SW 1271 (cell line): Measurements from ENCODE around the gene GUCY1B1.

Experiments
- DNase-seq, 2 experiments: peaks; one replicate each; lab custom pipeline; 2025; lab: John Stamatoyannopoulos, UW

GUCY1B1 gene

DNA sequence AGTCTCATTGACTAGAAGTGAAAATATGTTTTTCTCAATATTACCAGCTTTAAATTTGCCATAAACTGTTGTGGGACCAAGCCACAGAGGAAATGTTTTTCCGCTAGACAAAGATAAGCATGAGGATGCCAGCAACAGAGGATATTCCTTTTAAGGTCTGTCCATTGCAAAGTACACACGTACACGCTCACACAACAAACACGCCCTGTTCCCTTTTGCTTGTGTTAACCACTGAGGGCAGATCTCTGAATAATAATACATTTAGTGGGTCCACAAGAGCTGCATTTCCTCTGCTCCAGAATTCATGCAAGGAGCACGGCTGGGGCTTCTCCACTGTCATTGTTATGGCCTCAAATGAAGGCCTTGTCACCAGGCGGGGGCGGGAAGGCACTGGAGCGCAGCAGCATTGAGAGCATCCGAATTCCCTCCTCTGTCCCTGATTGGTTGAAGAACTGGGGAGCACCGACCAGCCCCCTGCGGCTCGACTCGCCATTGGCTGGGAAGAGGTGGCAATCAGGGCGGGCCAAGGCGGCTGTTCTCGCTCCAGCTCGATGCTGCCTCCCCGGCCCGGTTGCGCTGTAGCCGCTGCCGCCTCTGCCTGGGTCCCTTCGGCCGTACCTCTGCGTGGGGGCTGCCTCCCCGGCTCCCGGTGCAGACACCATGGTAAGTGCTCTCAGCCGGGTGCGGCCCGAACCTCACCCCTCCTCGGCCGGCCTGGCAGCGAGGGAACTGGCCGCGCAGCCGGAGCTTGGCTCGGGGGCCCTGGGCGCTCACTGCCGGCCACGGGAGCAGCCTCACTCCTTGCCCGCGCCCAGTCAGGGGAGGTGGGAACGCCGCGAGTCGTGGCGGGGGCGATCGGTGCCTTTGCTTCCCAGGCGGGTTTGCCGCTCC, at the start of gene GUCY1B1:
TSS of gene GUCY1B1 (plus strand) at position 541 of the 891 bp plus-strand sequence. CDS start at position 661, 120 bp downstream.
- DNase-seq: peak; percentile 23 to 89

DNA sequence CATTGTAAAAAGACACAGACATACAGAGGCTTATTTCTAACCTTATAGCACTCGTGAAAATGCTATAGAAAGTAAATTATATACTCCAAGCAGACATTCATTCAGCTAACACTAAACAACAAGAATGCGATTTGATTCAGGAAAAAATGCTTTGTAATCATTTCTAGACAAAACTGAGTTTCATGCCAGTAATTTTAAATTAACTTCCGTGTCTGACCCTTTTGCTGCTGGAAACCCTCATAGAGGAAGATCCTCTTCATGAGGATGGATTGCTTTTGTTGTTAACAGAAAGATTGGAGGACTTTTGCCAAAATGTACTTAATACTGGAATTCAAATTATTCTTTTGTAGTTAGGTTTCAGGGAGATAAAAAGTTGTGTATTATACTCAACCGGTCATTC, 48.9 kb upstream of the GUCY1B1 start:
- no peak for DNase-seq

DNA sequence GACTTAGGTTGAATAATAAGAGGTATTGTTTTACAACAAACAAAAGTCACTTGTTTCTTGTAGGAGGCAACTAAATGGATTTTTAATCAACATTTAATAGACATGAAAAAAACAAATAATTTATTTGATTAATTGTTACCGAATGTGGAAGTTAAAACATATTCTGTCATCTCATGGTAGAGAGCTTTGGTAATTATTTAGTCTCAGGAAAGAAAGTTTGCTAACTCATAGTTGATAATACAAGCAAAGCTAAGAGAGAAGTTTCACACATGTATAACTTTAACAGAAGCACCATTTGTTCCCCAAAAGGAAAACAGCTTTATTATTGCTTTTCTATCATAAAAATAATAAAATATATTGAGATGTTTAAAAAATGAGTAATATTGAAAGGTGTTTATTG, 47.3 kb upstream of the GUCY1B1 start:
- no peak for DNase-seq

DNA sequence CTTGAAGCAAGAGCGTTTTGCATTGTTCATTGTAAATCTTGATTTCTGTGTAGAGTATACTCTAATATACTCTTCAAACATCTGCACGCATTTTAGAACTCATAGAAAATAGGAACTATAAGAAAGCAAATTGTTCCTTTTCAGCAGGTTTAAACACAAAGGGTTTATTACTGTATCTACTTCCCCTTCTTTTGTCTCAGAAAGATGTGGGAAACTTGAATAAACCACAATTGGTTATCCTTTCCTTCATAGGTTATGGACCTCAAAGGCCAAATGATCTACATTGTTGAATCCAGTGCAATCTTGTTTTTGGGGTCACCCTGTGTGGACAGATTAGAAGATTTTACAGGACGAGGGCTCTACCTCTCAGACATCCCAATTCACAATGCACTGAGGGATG, 46.0 kb upstream of the GUCY1B1 start:
- no peak for DNase-seq

DNA sequence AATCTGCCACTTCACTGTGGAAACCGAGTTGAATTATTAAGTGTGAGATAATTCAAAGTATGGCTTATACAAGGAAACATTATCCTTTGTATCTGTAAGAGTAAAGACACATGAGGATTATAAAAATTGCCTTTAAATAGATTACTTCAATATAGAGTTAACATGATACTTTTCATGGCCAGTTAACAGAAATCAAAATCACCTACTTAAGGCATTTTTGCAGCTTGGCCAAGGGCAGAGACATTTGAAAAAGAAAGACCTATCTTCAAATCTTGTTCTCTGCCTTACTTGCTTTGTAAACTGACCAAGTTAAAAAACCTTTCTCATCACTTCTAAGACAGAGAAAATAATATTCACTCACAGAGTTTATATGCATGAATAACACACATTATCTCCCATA, 44.9 kb upstream of the GUCY1B1 start:
- no peak for DNase-seq

DNA sequence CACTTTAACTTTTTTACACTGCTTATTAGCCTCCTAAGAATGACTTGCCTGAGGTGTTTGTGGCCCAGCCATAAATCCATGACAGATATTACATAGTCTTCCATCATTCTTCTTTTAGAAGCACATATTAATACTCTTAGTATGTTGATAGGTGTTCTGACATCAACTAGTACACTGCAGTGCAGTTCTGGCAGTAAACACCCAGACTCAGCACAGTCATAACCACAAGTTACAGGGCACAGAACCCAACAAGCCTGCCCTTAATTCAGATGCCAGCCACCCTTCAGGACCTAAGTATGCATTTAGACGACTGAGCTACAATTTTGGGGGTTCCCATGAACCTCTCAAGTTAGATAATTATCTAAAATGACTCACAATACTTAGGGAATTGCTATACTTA, 36.5 kb upstream of the GUCY1B1 start:
- no peak for DNase-seq

DNA sequence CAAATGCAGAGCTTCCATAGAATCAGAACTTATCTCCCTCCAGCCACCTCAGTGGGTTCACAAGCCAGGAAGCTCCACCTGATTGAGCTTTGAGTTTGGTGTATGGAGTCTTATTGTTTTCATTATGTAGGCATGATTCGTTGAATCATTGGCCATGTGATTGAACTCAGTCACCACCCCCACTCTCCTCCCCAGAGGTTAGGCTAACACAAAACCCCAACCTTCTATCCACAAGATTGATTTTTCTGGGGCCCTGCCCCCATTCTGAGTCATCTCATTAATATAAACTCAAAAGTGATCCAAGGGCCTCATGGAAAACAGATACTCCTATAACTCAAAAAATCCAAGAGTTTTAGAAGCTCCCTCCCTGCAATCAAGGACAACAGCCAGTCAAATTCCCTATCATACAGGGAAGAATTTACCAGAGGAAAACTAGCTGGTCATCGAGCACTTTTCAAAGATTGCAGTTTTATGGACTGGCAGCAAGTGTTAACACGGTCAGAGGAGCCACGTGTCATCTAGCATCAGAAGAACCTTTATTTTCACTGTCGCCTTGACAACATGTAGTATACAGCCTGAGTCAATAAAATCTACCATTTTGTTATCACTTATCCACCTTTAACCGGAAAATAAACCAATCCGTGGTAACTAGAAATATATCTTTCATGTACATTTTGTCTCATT, 35.9 kb upstream of the GUCY1B1 start:
- no peak for DNase-seq

DNA sequence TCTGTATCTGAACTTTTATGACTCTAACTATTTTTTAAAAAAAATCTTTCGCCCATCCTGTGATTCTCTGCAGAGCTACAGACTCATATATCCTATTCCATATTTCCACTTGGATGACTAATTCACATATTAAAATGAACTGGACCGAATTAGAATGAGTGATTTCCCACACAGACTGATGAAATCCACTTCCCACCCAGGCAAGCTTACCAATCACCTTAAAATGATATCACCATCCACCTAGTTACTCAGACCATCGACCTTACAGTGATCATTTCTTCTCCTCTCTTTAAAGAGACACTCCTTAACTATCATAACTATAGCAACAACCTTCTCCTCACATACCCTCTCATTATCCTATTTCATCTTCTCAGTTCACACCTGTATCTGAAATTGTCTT, 34.1 kb upstream of the GUCY1B1 start:
- no peak for DNase-seq

DNA sequence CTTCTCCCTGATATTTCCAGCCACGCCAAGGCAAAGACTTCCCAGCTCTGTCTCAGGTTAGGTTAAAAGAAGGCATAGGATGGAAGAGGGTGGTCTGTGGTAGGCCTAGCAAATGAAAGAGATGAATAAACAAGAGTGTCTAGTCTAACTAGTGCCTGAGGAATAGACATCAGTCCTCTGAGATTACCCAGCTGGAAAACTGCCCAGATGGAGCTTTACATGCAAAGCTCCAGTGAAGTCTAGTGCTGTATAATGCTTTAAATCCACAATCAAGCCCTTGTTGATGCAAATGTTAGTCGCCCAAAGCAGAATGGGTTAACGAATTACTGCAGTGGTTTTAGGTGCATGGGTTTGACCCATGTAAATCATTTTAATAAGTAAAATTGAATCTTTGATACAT, 24.8 kb upstream of the GUCY1B1 start:
- no peak for DNase-seq

DNA sequence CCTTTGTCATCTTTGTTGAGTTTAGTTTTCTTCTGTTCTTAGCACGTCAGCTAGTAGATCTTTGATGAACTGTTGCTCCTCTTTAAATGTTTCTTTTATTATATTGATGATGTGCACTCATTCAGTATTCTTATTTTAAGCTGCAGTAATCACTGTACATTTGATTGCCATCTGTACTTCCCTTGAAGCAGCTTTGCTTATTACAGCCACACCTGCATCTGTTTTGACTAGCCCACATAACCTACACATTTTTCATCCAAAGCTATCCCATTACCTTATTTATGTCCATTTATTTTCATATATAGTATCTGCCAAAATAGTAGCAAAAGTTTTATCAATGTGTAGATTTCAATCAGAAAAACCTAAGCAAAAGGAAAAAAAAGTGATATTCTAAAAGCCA, 23.9 kb upstream of the GUCY1B1 start:
- no peak for DNase-seq

DNA sequence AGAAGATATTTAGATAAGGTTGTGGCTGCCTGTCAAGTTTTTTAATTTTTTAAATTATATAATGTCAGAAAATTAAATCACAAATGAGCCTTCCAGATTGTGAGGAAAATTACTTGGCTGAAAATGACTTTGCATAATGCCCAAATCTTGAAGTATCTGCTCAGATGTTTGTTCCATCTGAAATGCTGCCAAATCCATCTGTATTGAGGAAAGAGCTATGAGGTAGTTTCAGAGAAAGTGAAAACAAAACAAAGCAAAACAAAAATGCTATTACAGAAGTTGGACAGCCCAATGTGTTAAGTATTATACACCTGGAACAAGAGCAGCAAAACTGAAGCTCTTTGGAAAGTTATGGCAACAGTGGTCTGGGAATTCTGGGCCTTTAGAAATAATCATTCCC, 23.3 kb upstream of the GUCY1B1 start:
- DNase-seq: no peak

DNA sequence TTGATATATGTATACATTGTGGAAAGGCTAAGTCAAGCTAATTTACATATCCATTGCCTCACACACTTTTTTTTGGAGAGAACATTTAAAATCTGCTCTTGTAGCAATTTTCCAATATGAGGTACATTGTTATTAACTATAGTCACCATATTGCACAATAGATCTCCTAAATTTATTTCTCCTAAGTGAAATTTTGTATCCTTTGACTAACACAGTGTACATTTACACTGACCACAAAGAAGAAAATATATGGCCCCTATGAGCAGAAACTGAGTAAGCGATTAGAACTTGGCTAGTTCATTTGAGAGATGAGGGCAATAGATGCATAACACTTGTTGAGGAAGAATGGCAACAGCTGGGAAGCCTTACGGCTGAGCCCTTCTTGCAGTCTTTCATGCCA, 20.3 kb upstream of the GUCY1B1 start:
- DNase-seq: no peak

DNA sequence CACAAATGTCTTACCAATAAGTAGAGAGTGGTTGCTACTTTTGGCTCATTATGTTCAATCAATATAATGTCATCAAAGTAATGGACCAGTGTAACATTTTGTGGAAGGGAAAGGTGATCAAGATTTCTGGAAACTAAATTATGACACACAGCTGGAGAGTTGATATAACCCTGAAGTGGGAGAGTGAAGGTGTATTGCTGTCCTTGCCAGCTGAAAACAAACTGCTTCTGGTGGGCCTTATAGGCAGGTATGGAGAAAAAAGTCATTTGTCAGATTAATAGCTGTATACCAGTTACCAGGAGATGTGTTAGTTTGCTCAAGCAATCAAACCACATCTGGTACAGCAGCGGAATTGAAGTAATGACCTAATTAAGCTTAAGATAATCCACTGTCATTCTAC, 17.3 kb upstream of the GUCY1B1 start:
- DNase-seq: no peak

DNA sequence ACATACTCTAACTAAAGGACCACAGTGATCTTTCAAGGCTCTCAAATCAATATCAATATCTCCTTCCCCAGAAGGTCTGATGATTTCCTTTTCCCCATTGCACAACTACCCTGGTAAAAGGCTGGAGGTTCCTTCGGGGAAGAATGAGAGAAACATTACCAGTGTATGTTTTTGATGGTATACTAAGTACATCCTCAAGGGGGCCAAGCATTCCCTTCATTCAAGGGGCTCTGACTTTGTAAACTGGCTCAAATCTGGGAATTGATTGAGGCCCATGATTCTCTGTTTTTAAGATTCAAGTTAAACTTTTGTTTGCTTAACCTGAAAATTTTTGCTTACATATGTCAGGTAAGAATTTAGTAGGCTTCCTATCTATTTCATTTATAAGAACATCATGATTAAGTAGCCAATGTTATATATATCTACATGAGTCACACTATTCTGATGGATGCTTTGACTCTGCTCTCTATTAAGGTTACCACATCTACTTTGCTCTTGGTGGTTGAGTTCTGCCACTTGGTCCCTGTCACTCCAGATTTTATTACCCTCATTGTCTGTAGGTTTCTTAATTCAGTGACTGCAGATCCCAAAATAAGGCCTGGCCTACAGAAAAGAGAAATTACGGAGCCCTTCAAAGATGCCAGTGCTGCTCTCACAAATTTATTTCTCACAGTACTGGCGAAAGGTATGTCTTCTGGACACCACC, 16.4 kb upstream of the GUCY1B1 start:
- DNase-seq: no peak

DNA sequence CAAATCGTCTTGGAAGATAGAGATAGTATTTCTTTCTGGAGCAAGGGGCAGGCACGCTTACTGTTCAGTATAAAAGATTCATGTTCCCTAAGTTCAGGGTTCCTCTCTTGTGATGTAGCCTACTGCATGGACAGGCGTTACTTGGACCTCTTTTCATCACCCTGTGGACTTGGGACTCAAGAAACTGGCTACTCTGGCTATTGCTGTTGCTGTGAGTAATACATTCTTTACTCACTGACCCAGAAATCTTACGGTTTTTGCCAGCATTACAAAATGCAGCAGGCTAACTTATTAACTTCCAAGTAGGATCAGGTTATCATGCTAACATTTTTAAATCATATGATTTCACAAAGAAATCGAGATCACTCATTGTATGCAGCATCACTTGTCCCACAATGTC, 12.8 kb upstream of the GUCY1B1 start:
- DNase-seq: no peak

DNA sequence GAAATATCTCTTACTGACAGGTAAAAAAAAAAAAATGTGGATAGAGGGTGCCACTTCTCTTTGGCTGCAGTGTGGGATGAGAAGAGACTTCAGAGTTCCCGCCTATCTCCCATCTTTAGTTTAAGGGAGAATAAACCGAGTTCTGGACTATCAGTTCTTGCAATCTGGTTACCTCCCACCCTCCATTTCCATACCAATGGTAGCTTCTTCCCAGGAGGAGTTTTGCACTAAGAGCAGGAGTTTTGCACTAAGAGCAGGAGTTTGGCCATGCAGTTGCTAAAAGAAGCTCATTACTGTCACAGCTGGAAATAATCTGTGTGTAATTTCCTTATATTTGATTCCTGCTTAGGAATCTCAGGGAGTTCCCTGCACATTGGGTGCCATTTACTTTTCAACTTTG, 10.8 kb upstream of the GUCY1B1 start:
- no peak for DNase-seq

DNA sequence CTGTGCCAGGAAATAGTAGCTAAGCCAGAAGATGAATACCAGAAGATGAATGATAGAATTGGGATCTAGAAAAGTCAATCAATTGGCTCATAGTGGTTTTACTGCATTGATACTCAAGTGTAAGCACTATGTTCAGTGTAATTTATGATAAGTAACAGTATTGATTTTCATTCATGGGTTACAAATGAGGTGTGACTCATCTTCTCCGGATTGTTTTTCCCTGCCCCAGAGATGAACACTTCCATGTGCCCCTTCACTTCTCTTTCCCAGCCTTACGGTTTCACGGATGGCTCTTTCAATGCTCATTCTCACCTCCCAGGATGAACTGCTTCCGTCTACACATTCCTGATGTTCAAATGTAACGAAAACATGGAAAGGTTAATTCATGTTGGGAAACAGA, 9.8 kb upstream of the GUCY1B1 start:
- DNase-seq: no peak

DNA sequence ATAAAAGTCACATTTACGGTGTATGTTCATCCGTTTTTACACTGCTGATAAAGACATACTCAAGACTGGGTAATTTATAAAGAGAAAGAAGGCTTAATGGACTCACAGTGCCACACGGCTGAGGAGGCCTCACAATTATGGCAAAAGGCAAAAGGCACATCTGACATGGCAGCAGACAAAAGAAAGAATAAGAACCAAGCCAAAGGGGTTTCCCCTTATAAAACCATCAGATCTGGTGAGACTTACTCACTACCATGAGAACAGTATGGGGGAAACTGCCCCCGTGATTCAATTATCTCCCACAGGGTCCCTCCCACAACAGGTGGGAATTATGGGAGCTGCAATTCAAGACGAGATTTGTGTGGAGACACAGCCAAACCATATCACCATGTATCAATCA, 7.3 kb upstream of the GUCY1B1 start:
- no peak for DNase-seq

DNA sequence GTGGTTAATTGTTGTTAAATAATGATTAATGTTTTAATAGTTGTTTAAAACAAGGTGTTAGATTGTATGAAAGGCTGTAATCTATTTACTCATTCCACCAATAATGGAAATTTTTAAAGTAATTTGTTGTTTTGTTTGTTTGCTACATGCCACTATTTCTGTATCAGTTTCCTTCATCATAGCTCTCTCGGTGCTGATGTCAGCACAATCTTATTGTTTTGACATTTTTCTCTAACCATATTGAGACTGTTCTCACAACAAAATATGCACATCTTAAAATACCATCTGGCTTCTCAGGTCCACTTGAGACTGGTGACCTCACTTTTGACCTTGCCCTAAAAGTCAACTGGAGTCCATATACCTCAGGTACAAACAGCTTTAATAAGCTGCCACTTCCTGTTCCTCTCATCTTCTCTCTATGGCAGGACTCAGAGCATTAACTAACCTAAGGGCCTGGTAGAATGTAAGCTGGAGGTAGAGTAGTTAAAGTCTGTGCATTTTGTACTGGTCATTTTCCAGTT, 1.0 kb upstream of the GUCY1B1 start:
- DNase-seq: no peak

DNA sequence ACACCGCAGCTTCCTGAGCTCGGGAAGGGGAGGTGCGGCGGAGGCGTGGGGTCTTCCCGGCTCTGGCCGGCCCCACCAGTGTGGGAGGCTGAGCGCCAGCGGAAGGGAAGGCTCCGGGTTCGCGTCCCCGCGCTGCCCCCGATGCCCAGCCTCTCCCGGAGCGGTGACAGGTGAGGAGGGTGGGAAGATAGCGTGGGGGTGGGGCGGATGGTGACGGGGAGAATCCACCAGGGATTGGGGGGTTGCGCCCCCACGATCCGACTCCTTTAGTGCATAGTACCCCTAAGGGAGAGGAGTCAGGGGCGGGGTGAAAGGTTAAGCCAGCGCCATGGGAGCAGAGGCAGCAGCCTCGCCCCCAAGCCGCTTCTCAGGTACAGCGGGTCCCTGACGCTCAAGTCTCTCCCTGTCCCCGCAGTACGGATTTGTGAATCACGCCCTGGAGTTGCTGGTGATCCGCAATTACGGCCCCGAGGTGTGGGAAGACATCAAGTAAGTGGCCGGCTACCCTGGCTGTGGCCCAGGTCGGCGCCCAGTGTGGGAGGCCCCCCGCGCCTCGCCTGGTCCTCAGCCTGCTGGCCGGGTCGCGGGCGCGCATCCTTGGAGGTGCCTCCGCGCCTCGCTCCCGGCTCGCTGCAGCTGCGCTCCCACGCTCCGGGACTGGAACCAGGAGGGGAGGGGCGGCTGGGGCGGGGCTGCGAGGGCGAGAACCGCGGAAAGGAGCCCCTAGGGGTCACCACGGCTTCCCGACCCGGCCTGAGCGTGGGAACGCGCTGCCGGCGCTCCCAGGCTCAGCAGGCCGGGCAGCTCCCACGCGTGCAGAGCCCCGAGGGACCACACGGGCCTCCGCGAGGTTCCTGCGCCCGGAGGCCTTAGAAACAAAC, 791 bp downstream of the GUCY1B1 start:
- no peak for DNase-seq

DNA sequence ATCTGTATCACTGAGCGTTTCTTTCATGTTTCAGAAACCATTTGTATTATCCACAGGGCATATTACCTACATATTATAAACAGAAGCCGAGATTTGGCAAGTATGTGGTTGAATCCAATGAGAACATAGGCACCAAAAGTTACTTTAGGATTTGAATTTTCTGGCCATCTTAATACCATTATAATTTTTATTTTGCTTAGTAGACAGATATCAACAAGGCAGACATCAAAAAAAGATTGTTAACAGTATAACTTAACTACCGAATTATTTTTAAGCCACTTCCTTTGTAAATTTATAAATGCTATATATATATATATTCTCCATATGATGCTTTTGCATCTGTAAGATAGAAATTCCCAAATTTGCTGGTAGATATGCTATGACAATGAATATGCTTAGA, 2.2 kb downstream of the GUCY1B1 start:
- no peak for DNase-seq

DNA sequence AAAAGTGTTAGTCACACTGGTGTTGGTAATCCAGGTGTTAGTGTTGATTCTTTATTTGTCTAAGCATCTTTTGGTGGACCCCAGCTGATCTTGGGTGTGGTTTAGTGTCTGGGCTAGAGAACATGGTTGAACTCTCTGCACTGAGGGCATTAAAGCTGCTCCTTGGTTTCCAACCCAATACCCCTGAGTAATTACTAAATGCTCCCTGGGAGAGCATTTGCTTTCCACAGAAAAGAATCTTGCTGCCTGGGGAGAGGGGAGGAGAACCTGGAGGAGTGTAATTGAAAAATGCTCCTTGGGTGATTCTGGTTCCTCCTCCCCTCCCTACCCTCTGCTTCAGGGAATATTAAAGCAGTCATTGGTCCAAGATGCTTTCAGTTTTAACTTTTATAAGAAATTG, 3.1 kb downstream of the GUCY1B1 start:
- DNase-seq: no peak
